Activated T-cell treated with anti-CD3 and anti-CD28 coated beads for 4 hours (primary cell): ENCODE data around the gene SAP30.

ENCODE experiments used
- DNase-seq: peaks from one replicate; pipeline ENCODE4 v3.0.0-alpha.2; 2020

Gene SAP30

DNA sequence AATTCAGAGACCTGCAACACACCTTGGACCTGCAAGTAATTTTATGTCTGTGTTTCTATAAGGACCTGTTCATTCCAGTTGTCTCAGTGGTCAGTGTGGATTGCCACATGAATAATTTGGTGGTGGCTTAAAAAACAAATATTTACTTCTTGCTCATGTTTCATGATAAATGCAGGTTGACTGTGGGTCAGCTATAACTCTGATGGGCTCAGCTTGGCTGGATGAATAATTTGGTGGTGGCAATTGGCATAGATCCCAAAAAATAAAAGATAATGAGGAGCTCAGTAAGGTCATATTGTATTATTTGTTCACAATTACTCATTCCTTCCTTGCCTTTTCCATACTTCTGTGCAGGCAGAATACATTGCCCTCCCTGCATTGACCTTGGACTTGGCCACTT is 47.1 kb downstream of the SAP30 start:
- DNase-seq, result no peak

DNA sequence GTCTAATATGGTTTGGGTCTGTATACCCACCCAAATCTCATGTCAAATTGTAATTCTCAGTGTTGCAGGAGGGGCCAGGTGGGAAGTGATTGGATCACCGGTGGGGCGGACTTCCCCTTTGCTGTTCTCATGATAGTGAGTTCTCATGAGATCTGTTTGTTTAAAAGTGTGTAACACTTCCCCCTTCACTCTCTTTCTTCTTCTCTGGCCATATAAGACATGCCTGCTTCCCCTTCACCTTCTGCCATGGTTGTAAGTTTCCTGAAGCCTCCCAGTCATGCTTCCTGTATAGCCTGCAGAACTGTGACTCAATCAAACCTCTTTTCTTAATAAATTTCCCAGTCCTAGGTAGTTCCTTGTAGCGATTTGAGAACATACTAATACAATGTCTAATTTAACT is 47.9 kb downstream of the SAP30 start:
- DNase-seq, result no peak

DNA sequence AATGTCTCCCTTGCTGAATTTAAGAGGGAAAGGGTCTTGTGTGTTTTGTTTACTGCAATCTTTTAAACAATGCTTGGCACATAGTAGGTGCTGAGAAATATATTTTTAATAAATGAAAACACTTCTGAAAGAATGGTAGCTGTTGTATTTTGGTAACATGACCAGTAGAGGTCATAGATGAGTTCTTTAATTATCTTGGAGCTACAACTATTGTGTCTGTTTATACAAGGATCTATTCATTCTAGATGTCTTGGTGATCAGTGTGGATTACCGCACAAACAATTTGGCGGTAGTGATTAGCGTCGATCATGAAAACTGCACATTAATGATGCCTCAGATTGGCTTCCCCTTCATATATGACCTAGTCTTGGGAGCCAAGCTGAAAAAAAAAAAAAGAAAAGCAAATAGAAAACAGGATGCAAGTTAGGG is 49.6 kb downstream of the SAP30 start:
- DNase-seq, result no peak

DNA sequence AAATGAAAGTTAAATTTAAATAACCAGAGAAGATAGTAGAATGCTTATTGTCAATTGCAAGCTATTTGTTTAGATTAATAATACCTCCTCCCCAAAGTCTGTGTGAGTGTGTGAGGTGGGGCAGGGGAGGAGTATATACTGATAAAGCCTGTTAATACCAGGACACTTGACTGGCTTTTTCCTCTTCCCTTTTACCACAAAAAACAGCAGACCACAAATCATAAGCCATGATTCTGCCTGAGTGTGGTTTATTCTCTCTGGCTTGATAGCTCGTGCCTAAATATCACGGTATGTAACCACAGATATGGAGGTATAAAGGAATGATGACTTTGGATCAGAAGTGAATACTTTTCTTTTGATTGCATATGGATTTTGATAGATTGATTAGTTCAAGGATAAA is 50.0 kb downstream of the SAP30 start:
- DNase-seq, result no peak

DNA sequence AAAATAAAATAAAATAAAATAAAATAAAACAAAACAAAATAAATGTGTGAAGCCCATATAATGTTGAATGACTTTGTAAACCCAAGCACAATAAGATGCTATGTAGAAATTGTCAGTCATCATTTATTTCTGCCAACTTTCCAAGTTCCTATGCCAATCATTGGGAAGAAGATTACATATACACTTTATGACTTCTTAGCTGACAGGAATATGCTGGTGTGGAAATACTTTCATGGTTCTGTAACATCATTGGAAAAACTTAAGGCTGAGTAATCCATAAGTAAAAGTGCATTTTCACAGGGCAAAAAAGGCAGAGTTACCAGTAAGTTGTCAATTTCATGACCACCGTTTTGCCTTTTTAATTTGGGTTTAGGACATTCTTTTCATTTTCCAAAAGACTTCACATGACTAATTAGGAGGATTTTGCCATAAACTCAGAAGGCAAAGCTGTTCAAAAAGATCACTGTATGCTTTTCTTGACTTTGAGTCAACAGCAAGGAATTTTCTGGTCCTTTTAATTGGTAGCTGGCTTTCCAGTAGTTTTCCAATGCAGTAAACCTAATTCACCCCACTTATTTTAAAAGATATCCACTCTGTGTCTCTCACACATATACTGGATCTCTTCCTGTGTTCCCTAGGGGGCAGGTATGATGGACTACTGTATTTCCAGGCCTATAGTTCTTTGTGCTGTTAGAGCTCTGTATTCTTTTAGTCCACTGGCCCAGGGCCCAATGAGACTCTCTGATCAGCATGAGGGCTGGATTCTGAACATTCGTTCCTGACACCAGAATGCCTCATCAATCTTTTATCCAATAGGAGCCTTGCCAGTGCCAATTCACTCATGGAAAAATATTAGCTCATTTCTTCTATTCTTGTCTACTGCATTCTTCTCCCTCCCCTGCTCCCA is 54.4 kb downstream of the SAP30 start:
- no peak for DNase-seq

DNA sequence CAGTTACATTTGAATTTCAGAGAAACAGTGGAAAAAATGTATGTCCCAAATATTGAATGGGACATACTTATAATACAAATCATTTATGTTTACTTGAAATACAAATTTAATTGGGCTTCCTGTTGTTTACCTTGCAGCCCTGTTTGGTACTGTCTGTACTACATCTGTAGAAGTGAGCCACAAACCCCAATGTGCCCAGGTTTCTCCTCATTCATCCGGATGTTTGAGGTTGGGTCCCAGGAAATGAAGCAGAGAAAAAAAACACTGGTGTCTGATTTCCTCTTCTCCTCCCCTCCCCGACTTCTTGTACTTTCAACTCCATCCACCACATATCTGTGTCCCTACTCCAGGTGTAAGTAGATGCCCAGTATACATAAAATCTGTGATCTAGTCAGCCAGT is 55.3 kb downstream of the SAP30 start:
- DNase-seq, result no peak
